Measurements from ENCODE around the gene CLDN4.

GRCh38 chr7:73827567-73828106 is 3.2 kb upstream of the CLDN4 start:
- no peak for TF ChIP-seq CTCF (IDR thresholded peaks at IDR 0.05; ENCODE audit: poor library complexity)
- TF ChIP-seq EZH2 (IDR thresholded peaks at IDR 0.05; ENCODE audit: borderline replicate concordance), result no peak
